Neural crest cell (in vitro differentiated cells): Measurements from ENCODE around the gene LMO3. TPM values are rescaled to one million over a fixed set of nuclear protein-coding genes. Genes with fewer than 3 reads are reported as not detected.

Experiments used
- DNase-seq: peaks from one replicate; pipeline ENCODE4 v3.0.0; 2021; ENCODE audit warnings: low read depth, mixed read lengths, low spot score
- H3K27ac Mint-ChIP-seq: one replicate; pipeline ENCODE4 v1.8.0; 2021; ENCODE audit warnings: mild to moderate bottlenecking, mixed read lengths; ENCODE audit not compliant: unreplicated experiment
- H3K27me3 Mint-ChIP-seq: 2 replicates; pipeline ENCODE4 v1.8.0; 2021; ENCODE audit warnings: low read depth, mild to moderate bottlenecking, mixed read lengths
- H3K36me3 Mint-ChIP-seq: 2 replicates; pipeline ENCODE4 v1.8.0; 2021; ENCODE audit warnings: low read depth, mild to moderate bottlenecking, mixed read lengths
- H3K4me1 Mint-ChIP-seq: 2 replicates; pipeline ENCODE4 v1.8.0; 2021; ENCODE audit warnings: mixed read lengths
- H3K4me3 Mint-ChIP-seq: one replicate; pipeline ENCODE4 v1.8.0; 2021; ENCODE audit warnings: mild to moderate bottlenecking, mixed read lengths
- H3K9me3 Mint-ChIP-seq: 2 replicates; pipeline ENCODE4 v1.8.0; 2021; ENCODE audit warnings: mixed read lengths
- CTCF ChIP-seq: fragments of 200-600 bp; sonication (generic); conservative IDR thresholded peaks from 2 replicates; pipeline ENCODE4 v1.5.0; 2021; ENCODE audit warnings: antibody characterized with exemption, mild to moderate bottlenecking
- total RNA-seq: library from RNA; stranded (reverse); gene quantifications from 2 replicates; pipeline ENCODE4 v1.2.1, GENCODE V29; 2021

LMO3 gene
- total RNA-seq, 1 donor from 2014 or later: 26.5 TPM

- Mint-ChIP-seq H3K9me3 (peaks cover 3% of the 10 kb centered on the region), H3K27me3 (no peaks in the 10 kb centered on the region)
- TF ChIP-seq CTCF: no peak
Measured at GRCh38 chr12:16563504-16563903, 42.5 kb downstream of the LMO3 start.

DNA sequence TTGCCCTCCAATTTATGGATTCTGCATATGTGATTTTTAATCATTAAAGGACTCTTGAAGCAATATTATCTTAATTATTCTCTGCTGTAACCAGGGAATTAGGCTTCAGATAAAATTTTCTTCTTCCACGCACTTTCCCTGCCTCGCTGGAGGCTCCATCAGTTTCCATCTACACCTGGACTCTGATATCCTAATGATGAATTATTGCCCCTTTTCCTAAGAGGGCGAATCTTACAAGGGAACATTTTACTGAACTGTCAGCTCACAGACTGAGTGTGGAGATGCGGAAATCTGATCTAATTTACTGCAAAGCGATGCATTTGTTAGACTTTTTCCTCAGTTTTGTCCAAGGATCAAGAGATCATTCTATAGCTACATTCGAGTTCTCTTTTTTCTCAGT lies 43.0 kb downstream of the LMO3 start:
- Mint-ChIP-seq H3K27me3 (no peaks in the 10 kb centered on the region), H3K4me1 (peaks cover 11% of the 10 kb centered on the region), H3K4me3 (no peak overlapping the region), H3K27ac (no peak overlapping the region), H3K9me3 (peaks cover 3% of the 10 kb centered on the region), H3K36me3 (peaks cover 3% of the 10 kb centered on the region)
- no peak for TF ChIP-seq CTCF
- no peak for DNase-seq

More at GRCh38 chr12:16563504-16563903, 42.5 kb downstream of the LMO3 start:
- DNase-seq: no peak
- Mint-ChIP-seq H3K27ac (no peak overlapping the region), H3K36me3 (peaks cover 3% of the 10 kb centered on the region), H3K4me1 (peaks cover 11% of the 10 kb centered on the region), H3K4me3 (no peak overlapping the region)

GRCh38 chr12:16562435-16562834 lies 43.5 kb downstream of the LMO3 start:
- Mint-ChIP-seq H3K27me3 (no peaks in the 10 kb centered on the region), H3K36me3 (peaks cover 3% of the 10 kb centered on the region), H3K9me3 (peaks cover 3% of the 10 kb centered on the region), H3K4me1 (peaks cover 11% of the 10 kb centered on the region), H3K27ac (no peak overlapping the region), H3K4me3 (no peak overlapping the region)
- no peak for TF ChIP-seq CTCF
- no peak for DNase-seq

DNA sequence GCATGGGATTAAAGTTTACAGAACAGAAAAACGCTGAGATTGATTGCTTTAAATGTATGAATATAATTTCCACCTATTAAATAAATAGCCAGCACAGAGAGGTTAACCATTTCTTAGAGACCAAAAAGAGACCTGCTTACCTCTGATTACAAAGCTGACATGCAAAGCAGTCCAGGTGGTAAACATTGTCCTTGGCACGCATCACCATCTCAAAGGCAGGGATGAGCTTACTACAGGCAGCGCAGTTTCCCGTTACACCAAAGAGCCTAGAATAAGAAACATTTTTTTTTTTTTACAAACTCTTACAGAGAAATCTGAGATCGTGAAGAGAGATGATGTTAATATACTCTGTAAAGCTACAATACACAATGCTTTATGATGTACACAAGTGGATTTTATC lies 45.7 kb downstream of the LMO3 start:
- TF ChIP-seq CTCF: no peak
- Mint-ChIP-seq H3K27me3 (no peaks in the 10 kb centered on the region), H3K36me3 (peaks cover 3% of the 10 kb centered on the region), H3K4me1 (peaks cover 15% of the 10 kb centered on the region), H3K4me3 (no peak overlapping the region), H3K9me3 (no peaks in the 10 kb centered on the region), H3K27ac (no peak overlapping the region)
- no peak for DNase-seq

GRCh38 chr12:16555630-16556029 lies 50.3 kb downstream of the LMO3 start:
- Mint-ChIP-seq H3K36me3 (peaks cover 7% of the 10 kb centered on the region), H3K27ac (no peak overlapping the region), H3K9me3 (no peaks in the 10 kb centered on the region), H3K4me1 (peaks cover 15% of the 10 kb centered on the region), H3K4me3 (no peak overlapping the region), H3K27me3 (no peaks in the 10 kb centered on the region)
- no peak for TF ChIP-seq CTCF
- DNase-seq: no peak

DNA sequence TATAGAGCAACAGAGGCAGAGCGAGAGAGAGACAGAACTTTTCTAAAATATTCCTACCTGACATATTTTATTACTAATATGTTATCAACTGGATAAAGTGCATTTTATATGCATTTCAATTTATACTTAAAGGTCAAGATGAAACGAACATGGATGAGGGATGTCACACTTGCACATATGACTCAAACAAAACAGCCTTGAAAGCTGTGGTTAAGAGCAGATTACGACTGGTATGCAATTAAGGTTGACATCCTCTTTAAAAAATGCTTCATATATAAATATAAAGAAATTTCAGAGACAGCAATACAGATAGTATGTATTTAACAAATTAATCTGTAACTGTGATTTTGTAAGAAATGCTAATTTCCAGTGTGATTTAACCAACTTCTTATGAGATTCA lies 52.5 kb downstream of the LMO3 start:
- DNase-seq: no peak
- TF ChIP-seq CTCF: no peak
- no peak overlapping the region for H3K27ac Mint-ChIP-seq
- H3K4me3 Mint-ChIP-seq: no peak overlapping the region
- peaks cover 7% of the 10 kb centered on the region for H3K36me3 Mint-ChIP-seq
- H3K4me1 Mint-ChIP-seq: peaks cover 17% of the 10 kb centered on the region
- no peaks in the 10 kb centered on the region for H3K27me3 Mint-ChIP-seq
- H3K9me3 Mint-ChIP-seq: no peaks in the 10 kb centered on the region
